Ovary (tissue), 3 donors: Measurements from ENCODE around the gene DTD1.

Experiments
- EP300 ChIP-seq: sonication (generic); formaldehyde crosslinking; IDR thresholded peaks from one replicate; pipeline ENCODE4 v1.6.1; 2017; ENCODE audit warnings: antibody characterized with exemption
- POLR2A ChIP-seq: fragments of 450-650 bp; IDR thresholded peaks from one replicate; pipeline ENCODE4 v1.6.1; 2017; ENCODE audit warnings: antibody characterized with exemption, mild to moderate bottlenecking, moderate library complexity
- TF ChIP-seq, protein P1 (sequence below), 3 donors: fragments of 450-650 bp in 2 of 3; fragments of 200-600 bp in 1 of 3; IDR thresholded peaks; one replicate each; pipeline versions ENCODE4 v1.5.1 to v1.8.0; 2016 to 2022; ENCODE audit warnings: antibody characterized with exemption in 3 of 3, mild to moderate bottlenecking in 1 of 3
- donor health status: DM: no; HTN: no; CAD: no.

GRCh38 chr20:18731940-18732339 lies 144.1 kb downstream of the DTD1 start:
- TF ChIP-seq, protein P1, sequence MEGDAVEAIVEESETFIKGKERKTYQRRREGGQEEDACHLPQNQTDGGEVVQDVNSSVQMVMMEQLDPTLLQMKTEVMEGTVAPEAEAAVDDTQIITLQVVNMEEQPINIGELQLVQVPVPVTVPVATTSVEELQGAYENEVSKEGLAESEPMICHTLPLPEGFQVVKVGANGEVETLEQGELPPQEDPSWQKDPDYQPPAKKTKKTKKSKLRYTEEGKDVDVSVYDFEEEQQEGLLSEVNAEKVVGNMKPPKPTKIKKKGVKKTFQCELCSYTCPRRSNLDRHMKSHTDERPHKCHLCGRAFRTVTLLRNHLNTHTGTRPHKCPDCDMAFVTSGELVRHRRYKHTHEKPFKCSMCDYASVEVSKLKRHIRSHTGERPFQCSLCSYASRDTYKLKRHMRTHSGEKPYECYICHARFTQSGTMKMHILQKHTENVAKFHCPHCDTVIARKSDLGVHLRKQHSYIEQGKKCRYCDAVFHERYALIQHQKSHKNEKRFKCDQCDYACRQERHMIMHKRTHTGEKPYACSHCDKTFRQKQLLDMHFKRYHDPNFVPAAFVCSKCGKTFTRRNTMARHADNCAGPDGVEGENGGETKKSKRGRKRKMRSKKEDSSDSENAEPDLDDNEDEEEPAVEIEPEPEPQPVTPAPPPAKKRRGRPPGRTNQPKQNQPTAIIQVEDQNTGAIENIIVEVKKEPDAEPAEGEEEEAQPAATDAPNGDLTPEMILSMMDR (IDR thresholded peaks at IDR 0.05) = no peak
- TF ChIP-seq POLR2A = no peak
- TF ChIP-seq EP300 = no peak
